GM18499 (cell line): ENCODE measurements around the gene NSMF.

Experiments used
- ATAC-seq: cut with Tn5 transposase; IDR thresholded peaks from one replicate; pipeline ENCODE4 v1.9.1; 2021; ENCODE audit warnings: moderate number of reproducible peaks; ENCODE audit not compliant: insufficient read depth, unreplicated experiment

The NSMF gene

DNA sequence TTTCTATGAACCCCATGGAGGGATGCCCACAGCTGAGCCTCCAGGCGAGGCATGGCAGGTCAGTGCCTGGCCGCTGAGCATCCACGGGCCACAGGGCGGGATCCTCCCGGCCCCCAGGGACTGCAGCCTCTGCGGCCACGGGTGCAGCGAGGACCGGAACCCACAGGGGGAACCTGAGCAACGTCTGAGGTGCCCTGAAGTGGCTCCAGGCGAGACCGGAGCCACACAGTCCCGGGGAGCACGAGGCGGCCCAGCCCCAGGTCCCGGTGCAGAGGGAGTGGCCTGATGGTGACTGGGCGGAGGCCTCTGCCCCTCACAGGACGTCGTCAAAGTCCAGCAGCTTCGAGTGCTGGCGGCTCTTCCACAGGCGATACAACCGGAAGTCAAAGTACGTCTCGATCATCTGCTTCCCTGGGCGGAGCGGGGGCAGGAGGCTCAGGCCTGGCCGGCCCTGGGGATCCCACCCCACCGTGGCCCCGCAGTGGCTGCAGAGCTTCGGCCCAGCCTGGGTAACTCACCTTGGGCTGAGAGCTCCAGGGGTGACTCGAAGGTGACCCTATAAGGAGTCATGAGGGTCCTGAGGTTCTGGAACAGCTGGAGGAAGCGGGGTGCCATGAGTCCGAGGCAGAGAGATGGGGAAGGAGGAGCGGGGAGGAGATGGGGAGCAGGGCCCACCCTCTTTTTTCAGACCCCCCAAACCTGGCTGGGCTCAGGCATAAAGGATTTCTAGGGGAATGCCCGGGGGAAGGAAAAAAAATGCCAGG is 9.9 kb downstream of the NSMF start:
- no peak for ATAC-seq

DNA sequence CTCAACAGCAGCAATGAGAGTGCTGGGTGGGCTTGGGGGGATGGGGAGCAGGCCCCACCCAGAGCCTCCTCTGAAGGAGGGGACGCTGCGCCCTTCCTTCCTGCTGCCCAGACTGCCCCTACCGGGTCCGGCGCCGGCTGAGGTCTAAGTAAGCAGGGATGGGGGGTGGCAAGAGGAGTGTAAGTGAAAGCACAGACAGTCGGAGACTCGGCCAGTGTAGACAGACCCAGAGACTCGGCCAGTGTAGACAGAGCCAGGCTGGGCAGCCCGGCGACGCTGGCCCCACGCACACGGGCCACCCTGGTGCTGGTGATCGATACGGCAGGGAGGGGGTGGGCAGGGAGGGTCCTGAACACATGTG is 10.6 kb downstream of the NSMF start:
- ATAC-seq = no peak

DNA sequence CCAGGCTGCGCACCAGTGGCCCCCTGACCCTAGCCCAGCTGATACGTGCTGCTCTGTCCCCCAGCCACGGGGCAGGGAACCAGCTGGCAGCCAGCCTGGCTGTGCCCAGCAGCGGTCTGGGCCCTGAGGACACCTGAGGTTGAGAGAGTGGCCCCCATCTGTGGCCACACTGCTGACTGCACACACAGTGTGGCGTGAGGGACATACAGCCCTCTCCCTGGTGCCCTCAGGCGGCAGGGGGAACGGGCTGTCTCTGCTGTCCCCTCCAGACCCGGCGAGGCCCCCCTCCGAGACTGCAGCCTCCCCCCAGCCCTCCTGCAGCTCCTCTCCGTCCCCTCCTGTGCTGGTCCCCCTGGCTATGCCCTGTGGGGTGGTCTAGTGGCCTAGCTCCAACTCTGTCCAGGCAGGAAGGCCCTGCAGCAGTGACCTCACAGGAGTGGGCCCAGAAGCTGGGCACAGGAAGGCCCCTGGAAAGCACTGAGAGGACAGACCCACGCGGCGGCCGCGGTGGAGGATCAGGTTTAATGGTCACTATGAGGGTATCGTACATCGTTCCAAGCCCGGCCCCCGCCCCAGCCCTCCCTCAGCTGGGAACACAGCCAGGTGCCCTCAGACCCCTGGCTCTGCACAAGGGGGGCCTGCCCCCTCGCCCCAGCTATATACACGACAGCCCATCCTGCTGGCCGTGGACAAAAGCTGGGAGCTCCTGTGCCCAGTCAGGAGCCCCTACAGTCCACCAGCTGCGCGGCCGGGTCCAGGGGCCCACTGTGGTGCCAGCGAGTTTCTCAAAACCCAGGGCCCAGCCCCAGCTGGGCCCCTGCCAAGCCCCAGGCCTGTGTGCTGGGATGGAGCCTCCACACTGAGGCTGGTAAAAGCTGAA is 11.2 kb downstream of the NSMF start:
- no peak for ATAC-seq

DNA sequence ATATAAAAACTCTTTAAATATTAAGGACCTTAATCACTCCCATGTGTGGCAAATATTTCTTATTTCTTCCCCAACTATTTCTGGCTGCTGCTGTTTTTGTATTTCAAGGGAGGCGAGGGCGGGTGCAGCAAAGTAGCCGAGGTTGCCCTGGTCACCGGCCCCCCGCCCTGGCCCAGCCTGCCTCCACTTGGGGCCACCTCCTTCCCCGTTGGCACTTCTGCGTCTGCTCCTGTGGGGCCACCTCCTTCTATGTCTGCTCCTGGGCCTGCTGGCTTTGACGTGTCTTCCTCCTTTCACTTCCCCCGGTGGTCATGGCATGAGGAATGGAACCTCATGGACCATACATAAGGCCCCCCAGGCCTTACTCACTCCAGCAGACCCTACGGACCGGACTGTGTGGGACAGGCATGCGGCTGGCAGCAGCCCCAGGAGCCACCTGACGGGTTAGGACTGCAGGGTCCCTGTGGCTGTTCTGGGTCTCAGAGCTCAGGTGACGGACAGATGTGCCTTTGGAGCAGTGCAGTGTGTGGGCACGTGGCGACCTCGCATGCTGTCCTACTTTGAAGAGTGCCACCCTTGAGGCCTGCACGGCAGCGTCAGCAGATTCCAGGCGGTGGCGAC is 12.2 kb downstream of the NSMF start:
- no peak for ATAC-seq

DNA sequence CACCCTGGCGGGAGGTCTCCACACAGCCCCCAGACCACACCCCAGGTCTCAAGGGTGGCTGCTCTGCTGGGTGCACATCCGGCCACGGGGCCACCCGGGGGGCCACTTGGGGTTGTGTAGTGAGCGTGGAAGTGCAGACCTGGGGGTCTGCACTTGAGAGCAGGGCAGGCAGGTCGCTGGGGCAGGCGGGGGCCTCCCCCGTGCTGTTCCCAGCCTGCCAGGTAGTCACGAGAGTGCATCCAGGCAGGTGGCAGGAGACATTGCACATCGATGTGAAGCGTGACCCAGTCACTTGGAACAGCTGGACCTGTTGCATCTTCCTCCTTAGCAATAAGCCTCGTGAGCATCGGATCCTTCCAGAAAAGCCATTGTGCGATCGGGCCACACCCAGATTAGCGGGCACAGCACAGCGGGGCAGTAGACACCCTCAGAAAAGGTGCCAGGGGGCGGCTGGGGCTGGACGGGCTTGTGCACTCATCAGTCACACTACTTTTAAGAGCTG is 13.2 kb downstream of the NSMF start:
- no peak for ATAC-seq

DNA sequence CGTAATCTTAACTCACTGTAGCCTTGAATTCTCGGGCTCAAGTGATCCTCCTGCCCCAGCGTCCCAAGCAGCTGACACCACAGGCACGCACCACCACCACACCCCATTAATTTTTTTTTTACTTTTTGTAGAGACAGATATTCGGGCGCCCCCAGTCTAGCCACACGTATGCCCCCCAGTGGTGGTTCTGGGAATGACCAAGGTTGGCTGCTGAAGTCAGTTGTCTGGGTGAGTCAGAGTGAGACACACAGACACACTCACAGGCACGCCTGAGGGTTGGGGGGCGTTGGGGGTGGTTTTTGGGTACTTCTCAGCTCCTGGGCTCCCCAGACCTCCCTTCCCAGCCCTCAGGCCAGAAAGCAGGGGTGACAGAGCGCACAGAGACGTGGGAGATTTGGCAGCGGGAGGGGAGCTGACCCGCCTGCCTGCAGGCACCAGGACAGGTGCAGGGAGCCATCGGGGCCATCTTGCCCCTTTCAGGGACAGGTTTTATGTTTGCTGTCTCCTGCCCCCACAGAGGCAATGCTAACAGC is 13.8 kb downstream of the NSMF start:
- ATAC-seq = no peak

DNA sequence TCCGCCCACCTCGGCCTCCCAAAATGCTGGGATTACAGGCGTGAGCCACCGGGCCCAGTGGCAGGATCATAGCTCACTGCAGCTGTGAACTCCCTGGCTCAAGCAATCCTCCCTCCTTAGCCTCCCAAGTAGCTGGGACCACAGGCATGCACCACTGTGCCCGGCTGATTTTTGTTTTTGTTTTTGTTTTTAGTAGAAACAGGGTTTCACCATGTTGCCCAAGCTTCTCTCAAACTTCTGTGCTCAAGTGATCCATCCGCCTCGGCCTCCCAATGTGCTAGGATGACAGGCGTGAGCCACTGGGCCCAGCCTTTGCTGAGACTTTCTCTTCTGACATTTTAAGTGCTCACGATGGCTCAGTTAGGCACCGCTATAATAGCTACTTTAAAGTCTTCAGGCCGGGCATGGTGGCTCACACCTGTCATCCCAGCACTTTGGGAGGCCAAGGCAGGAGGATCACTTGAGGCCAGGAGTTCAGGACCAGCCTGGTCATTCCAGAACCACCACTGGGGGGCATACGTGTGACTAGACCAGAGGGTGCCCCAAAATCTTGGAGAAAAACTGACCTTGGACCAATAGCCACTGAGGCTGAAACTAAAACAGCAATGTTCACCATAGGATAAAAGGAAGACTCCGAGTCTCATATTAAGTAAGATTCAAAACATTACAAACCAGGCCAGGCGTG is 14.9 kb downstream of the NSMF start:
- no peak for ATAC-seq

DNA sequence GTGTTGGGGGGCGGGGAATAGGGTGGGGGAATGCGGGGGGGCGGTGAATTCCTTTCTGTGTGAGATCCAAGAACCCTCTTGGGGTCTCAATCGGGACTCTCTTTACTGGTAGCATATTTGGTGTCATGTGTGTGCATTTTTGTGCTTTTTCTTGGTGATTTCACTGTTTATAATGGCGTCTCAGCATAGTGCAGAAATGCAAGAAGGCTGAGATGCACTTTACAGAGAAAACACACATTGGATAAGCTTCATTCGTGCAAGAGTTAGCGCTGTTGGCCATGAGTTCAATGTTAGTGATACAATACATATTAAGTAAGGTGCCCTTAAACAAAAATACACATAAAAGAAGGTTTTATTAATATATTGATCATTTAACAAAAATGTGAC is 17.2 kb downstream of the NSMF start:
- ATAC-seq = no peak

DNA sequence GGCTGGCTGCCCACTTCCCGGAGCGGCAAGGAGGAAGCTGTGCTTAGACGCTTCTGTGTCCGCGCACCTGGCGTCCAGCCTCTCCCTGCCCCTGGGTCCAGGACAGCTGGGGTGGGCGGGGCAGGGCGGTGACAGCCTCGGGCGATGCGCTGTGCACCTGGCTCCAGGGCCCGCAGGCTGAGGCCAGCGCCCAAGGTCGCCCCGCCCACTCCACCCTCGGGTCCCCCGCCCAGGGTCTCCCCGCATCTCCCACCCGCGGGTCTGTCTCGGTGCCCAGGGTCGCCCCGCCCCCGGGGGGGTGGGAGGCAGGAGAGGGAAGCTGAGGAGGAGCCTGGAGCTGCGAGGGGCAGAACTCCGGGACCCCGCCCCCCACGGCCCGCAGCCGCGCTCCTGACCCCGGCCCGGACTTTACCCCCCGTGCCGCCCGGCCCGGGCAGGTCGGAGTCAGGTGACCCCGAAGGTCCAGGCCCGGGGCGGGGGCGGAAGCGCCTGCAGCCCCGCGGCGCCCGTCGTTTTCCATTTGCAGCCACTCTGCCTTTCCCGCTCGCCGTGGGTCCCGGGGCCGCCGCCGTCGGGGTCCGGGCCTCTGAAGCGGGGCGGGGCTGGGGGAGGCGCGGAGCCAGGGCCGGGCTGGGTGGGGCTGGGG is 17.7 kb downstream of the NSMF start, which contains the start of gene ENTPD8:
TSS of gene ENTPD8 (minus strand) at position 69 of the 646 bp plus-strand sequence. CDS start 3,072 bp downstream, outside the sequence.
- ATAC-seq = no peak

DNA sequence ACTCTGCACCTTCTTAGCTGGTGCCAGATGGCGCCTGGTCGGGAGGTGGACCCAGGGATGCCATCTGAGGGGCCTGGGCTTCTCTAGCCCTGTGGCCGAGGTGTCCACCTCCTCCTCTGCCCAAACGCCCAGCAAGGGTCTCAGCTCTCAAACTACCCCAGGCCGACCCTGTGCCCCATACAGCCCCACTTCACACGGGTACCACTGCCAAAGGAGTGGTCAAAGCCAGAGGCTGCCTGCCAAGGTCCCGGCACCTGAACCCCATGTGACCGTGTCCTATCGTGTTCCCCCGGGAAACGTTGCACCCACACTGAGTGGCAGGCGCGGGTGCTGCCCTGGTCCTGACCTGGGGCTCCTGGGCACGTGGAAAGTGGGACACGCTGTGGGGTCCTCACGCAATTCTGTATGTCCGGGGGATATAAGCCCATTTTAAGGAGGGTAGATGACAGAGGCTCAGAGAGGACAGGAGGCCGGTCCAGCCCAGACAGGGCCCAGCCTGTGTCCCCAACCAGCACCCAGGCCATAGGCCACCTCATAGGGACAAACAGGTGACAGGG is 19.9 kb downstream of the NSMF start:
- no peak for ATAC-seq

DNA sequence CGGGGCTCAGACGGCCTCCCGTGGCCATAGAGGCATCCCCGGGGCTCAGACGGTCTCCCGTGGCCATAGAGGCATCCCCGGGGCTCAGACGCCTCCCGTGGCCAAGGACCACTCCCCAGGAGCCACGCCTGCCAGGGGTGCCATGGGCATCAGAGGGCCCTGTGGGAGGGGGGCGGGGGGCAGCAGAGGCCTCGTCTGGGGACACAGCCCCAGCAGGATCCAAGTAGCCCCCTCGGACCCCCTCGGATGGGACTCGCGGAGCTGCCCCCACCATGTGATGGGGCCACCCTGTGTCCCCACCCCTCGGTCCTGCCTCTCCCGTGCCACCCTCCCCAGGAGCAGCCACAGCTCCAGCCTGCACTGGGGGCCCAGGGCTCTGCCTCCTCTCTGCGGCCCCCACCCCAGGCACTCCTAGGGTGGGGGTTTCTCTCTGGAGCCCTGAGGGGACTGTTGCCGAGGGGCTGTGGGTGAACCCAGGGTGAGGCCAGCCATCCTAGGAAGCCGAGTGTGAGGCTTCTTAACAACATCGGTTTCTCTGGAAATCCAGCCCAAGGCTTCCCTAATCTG is 20.5 kb downstream of the NSMF start:
- ATAC-seq = no peak

DNA sequence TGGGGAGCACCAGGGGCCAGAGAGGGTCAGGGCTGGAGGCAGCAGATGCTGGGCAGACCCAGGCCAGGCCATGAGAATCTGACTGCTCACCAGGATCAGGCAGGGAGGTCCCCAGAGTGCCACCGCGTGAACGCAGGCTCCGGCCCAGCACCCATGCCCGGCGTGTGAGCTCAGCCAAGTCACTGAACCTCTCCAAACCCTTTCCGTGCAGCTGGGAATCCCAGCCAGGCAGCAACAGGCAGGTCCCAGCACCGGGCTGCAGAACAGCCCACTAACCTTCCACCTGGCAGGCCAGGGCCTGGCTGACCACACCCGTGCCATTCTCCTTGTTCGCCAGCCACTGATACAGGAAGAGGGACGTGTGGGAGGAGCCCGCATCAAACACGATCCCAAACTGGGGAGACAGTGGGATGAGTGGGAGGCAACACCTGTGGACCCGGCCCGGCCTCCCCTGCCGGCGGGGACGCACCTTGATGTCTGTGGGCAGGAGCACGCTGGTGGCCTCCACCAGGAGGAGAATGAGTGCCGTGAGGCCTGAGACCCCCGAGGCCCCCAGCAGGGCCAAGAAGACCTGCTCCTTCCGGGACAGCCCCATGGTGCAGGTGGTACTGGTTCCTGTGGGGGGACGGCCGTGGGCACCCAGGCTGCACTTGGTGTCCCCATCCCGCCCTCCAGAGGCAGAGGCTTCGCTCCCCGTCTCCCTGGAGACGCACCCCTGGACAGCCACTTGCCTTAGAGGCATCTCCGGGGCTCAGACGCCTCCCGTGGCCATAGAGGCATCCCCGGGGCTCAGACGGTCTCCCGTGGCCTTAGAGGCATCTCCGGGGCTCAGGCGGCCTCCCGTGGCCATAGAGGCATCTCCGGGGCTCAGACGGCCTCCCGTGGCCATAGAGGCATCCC is 21.2 kb downstream of the NSMF start:
- ATAC-seq = no peak

DNA sequence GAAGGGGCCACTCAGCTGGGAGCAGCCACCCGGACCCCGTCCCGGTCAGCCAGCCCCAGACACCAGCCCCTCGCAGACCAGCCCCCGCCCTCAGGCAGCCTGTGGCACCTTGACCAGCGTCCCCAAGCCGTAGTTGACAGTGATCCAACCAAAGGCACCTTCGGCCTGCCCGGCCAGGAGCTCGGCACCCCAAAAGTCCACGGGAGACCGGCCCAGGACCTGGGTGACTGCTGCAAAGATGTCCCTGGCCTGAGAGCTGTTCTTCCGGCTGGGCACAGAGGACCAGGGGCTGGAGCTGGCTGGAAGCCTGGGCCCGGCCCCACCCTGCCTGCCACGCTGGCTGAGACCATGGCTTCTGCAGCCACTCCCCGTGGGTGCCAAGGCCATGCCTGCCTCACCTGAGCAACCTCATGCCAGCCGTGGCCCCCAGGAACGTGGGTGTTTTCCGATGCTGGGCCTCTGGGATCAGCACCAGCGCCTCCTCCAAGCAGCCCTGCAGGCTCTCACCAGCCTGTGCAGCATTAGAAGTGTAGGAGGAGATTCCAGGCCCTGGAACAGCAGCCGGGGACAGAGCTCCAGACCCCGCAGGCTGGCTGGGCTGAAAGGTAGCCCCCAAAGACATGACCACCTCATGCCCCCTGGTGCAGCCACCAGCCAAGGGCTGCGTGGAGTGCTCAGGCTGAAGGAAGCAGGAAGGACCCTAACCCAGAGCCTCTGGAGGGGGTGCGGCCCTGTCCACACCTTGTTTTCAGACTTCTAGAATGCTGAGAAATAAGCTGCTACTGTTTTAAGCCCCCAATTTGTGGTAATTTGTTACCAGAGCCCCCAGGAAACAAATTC is 22.2 kb downstream of the NSMF start:
- no peak for ATAC-seq

DNA sequence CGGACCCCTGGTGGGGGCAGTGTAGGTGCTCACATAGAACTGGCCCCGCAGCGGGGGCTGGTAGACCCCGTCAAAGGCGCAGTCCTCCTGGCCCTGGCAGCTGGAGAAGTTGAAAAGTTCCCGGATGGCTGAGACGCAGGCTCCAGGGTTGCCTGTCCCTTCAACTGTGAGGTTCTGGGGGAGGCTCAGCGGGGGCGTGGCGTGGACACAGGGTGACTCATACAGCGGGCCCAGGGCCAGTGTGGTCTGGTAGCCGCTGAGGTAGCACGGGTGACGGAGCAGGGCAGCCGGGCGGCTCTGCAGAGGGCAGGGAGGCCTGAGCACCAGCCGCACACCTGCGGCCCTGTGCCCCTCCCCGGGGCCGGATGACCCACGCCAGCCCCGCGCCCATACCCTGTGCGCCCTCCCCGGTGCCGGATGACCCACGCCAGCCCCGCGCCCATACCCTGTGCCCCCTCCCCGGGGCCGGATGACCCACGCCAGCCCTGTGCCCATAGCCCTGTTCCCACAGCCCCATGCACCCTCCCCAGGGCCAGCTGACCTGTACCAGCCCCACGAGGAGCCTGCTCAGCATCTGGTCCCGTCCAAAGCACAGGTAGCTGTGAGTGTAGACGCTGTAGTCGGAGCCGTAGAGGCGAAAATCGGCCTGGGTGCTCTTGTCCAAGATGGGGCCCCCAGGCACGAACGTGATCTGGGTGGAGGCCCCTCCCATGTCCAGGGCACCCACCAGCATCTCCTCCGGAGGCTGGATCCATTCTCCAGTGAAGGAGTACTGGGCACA is 23.0 kb downstream of the NSMF start:
- no peak for ATAC-seq

DNA sequence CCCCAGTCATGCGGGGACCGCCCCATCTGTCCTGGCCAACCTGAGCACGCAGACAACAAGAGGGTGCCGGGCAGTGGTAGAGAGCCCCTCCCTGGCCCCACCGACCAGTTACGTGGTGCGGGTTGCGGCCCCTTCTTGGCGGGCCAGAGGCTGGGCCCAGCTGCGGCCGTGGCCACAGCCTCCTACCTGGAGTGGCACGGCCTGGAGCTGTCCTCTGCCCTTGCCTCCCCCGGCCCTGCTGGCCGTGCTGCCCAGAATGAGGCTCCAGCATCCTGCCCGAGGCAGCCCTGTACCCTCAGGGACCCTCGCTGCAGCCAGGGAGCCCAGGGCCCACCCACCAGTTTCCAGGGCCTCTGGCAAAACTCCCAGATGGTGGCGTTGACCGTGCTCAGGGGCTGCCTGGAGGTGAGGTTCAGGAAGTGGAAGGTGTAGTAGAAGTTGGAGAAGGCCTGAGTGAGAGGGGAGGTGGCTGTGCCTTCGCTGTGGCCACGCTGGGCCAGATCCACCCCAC is 23.7 kb downstream of the NSMF start:
- ATAC-seq = no peak
